Bone marrow (tissue), 2 donors: ENCODE data around the gene METRNL.
"Not testable (repeated sequence)": the region's sequence is repeated elsewhere in the genome, so short reads cannot be mapped to it uniquely, and the experiment has no call there.

ENCODE experiments used
- DNase-seq, 2 donors: peaks; one replicate each; lab custom pipeline; 2025; lab: John Stamatoyannopoulos, UW

Gene METRNL

GRCh38 chr17:83123896-83124801, 44.7 kb downstream of the METRNL start:
- DNase-seq = no peak

- no peak for DNase-seq
These were observed 45.6 kb downstream of the METRNL start for GRCh38 chr17:83124871-83125514.

GRCh38 chr17:83125515-83126274, 46.3 kb downstream of the METRNL start:
- DNase-seq = no peak

- DNase-seq = no peak
These were observed 46.9 kb downstream of the METRNL start for GRCh38 chr17:83126275-83126811.

- DNase-seq = no peak
These were observed 48.2 kb downstream of the METRNL start for GRCh38 chr17:83127431-83128160.

GRCh38 chr17:83128306-83129240, 49.2 kb downstream of the METRNL start:
- no peak for DNase-seq

- no peak for DNase-seq
These were observed 50.3 kb downstream of the METRNL start for GRCh38 chr17:83129676-83130075.

GRCh38 chr17:83131401-83132011, 52.1 kb downstream of the METRNL start:
- DNase-seq = no peak

- no peak for DNase-seq
These were observed 53.1 kb downstream of the METRNL start for GRCh38 chr17:83132251-83133081.

- no peak for DNase-seq
These were observed 54.1 kb downstream of the METRNL start for GRCh38 chr17:83133302-83134121.

GRCh38 chr17:83134456-83134855, 55.0 kb downstream of the METRNL start:
- DNase-seq = not testable (repeated sequence)

GRCh38 chr17:83135692-83136091, 56.3 kb downstream of the METRNL start:
- no peak for DNase-seq

GRCh38 chr17:83136156-83136555, 56.7 kb downstream of the METRNL start:
- no peak for DNase-seq

GRCh38 chr17:83136931-83137330, 57.5 kb downstream of the METRNL start:
- no peak for DNase-seq

GRCh38 chr17:83137523-83137922, 58.1 kb downstream of the METRNL start:
- DNase-seq = no peak

- no peak for DNase-seq
These were observed 59.4 kb downstream of the METRNL start for GRCh38 chr17:83138820-83139219.

- DNase-seq = not testable (repeated sequence)
These were observed 60.3 kb downstream of the METRNL start for GRCh38 chr17:83139541-83140248.

GRCh38 chr17:83140249-83140566, 60.8 kb downstream of the METRNL start:
- DNase-seq = not testable (repeated sequence)
